Measurements from ENCODE around the gene ARHGAP26. TPM values are rescaled to one million over a fixed set of nuclear protein-coding genes. Genes with fewer than 3 reads are reported as not detected.

The ARHGAP26 gene
- total and polyA plus RNA-seq, 4 donors = 1.8 to 16.7 (median 4.1) TPM

- Histone ChIP-seq H3K27me3 (ENCODE audit: control insufficient read depth in 4 of 4, insufficient read depth in 4 of 4, low read length in 3 of 4) (no peaks in the 10 kb centered on the region), H3K27ac (ENCODE audit: low read depth in 1 of 2, low read length in 2 of 2) (no peak overlapping the region), H3K4me3 (ENCODE audit: low read depth in 1 of 3, low read length in 3 of 3) (no peak overlapping the region), H3K36me3 (ENCODE audit: control insufficient read depth in 4 of 4, insufficient read depth in 3 of 4, low read depth in 1 of 4, low read length in 3 of 4) (no peaks in the 10 kb centered on the region), H3K4me1 (ENCODE audit: control insufficient read depth in 4 of 4, insufficient read depth in 4 of 4, low read length in 3 of 4) (peaks cover 4 to 15% (median 13%) of the 10 kb centered on the region in 4 donors), H3K9ac (ENCODE audit: low read depth in 1 of 2, low read length in 2 of 2) (no peak overlapping the region), H3K9me3 (ENCODE audit: control insufficient read depth in 4 of 4, low read length in 3 of 4) (no peaks in the 10 kb centered on the region)
- 95% methylated on average over 3 of the region's 3 CpGs for WGBS
- no peak for TF ChIP-seq EGR1 (IDR thresholded peaks at IDR 0.05; ENCODE audit: low read depth in 2 of 2)
- TF ChIP-seq RXRA (IDR thresholded peaks at IDR 0.05) = no peak
- TF ChIP-seq FOXA2 (IDR thresholded peaks at IDR 0.05) = no peak
- TF ChIP-seq ZBTB33 (IDR thresholded peaks at IDR 0.05) = no peak
- TF ChIP-seq ATF3 (IDR thresholded peaks at IDR 0.05) = no peak
- TF ChIP-seq YY1 (IDR thresholded peaks at IDR 0.05) = no peak
- no peak for TF ChIP-seq MAX (IDR thresholded peaks at IDR 0.05)
- no peak for TF ChIP-seq GABPA (IDR thresholded peaks at IDR 0.05 in 1 of 2, conservative IDR thresholded peaks at IDR 0.05 in 1 of 2)
- TF ChIP-seq RAD21 (IDR thresholded peaks at IDR 0.05) = no peak
- TF ChIP-seq TAF1 (conservative IDR thresholded peaks at IDR 0.05) = no peak
- TF ChIP-seq HNF4G (IDR thresholded peaks at IDR 0.05) = no peak
- no peak for TF ChIP-seq CTCF (IDR thresholded peaks at IDR 0.05; ENCODE audit: low read depth, low read length, missing input control)
- no peak for TF ChIP-seq JUND (IDR thresholded peaks at IDR 0.05)
- TF ChIP-seq REST (IDR thresholded peaks at IDR 0.05) = no peak
- TF ChIP-seq SP1 (IDR thresholded peaks at IDR 0.05) = no peak
- no peak for TF ChIP-seq HNF4A (conservative IDR thresholded peaks at IDR 0.05)
- no peak for TF ChIP-seq FOXA1 (IDR thresholded peaks at IDR 0.05)
- DNase-seq (ENCODE audit: low spot score) = no peak
Measured at GRCh38 chr5:142976861-142977260, 206.7 kb downstream of the ARHGAP26 start.

Data from liver (tissue), 9 donors.